KOPT-K1 (cell line): ENCODE data around the gene ATXN7L1.

Experiments used
- H3K27ac ChIP-seq: fragments of 200-600 bp; sonication (generic); 2 replicates; pipeline ENCODE4 v1.5.1; 2016; ENCODE audit warnings: antibody characterized with exemption, mild to moderate bottlenecking, low read depth, low read length; ENCODE audit not compliant: poor library complexity, severe bottlenecking
- H3K36me3 ChIP-seq: fragments of 200-600 bp; sonication (generic); 2 replicates; pipeline ENCODE4 v1.5.1; 2017; ENCODE audit warnings: antibody characterized with exemption, mild to moderate bottlenecking, low read length, moderate library complexity; ENCODE audit not compliant: insufficient read depth
- H3K9me3 ChIP-seq: fragments of 200-600 bp; sonication (generic); 2 replicates; pipeline ENCODE4 v1.5.1; 2017; ENCODE audit warnings: antibody characterized with exemption, low read length, mild to moderate bottlenecking; ENCODE audit not compliant: insufficient read depth, poor library complexity, severe bottlenecking

Gene ATXN7L1, protein sequence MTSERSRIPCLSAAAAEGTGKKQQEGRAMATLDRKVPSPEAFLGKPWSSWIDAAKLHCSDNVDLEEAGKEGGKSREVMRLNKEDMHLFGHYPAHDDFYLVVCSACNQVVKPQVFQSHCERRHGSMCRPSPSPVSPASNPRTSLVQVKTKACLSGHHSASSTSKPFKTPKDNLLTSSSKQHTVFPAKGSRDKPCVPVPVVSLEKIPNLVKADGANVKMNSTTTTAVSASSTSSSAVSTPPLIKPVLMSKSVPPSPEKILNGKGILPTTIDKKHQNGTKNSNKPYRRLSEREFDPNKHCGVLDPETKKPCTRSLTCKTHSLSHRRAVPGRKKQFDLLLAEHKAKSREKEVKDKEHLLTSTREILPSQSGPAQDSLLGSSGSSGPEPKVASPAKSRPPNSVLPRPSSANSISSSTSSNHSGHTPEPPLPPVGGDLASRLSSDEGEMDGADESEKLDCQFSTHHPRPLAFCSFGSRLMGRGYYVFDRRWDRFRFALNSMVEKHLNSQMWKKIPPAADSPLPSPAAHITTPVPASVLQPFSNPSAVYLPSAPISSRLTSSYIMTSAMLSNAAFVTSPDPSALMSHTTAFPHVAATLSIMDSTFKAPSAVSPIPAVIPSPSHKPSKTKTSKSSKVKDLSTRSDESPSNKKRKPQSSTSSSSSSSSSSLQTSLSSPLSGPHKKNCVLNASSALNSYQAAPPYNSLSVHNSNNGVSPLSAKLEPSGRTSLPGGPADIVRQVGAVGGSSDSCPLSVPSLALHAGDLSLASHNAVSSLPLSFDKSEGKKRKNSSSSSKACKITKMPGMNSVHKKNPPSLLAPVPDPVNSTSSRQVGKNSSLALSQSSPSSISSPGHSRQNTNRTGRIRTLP

GRCh38 chr7:105876091-105876963 is at the start of gene ATXN7L1:
ATXN7L1 (minus strand) TSS chr7:105876599; CDS start chr7:105876558, 41 bp downstream.
- Histone ChIP-seq H3K36me3 (no peaks in the 10 kb centered on the region), H3K27ac (no peak within 1 kb of the TSS), H3K9me3 (no peaks in the 10 kb centered on the region)

DNA sequence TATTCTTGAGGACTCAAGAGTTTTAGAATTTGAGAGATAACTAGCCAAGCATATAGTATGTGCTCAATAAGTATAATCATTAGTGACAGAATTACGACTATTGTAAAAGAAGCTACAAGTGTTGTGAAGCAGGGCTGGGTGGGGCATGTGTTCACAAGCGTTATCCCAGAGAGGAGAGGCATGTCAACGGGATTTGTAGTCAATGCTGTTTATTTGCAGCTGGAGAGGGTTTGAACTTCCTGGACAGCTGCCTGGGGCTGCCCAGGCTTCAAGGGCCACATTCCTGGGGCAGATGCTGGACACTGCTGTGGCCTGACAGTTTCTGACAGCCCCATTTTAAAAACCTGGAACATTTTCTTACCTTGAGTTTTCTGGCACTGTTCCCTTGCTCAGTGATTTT is 49.7 kb upstream of the ATXN7L1 start:
- Histone ChIP-seq H3K27ac (no peak overlapping the region), H3K36me3 (no peaks in the 10 kb centered on the region), H3K9me3 (peaks cover 4% of the 10 kb centered on the region)

- Histone ChIP-seq H3K27ac (no peak overlapping the region), H3K9me3 (peaks cover 4% of the 10 kb centered on the region), H3K36me3 (no peaks in the 10 kb centered on the region)
Observed at GRCh38 chr7:105924945-105925344, 48.5 kb upstream of the ATXN7L1 start.

DNA sequence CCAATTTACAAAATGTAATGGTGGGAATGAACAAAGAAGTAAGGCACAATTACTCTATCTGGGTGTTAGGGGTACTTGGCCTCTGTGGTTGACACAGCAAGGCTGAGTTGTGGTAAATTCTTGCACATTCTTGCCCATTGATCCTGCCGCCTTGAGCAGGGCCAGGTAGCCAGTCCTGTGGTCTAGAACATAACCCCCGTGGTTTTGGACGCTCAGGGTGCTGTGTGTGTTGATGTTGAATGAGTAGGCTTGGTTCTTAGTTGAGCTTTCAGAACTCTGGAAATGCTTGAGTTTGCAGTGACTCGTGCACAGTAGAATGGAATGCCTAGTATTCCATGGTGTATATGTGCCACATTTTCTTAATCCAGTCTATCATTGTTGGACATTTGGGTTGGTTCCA is 44.4 kb upstream of the ATXN7L1 start:
- Histone ChIP-seq H3K36me3 (no peaks in the 10 kb centered on the region), H3K9me3 (no peaks in the 10 kb centered on the region), H3K27ac (no peak overlapping the region)

DNA sequence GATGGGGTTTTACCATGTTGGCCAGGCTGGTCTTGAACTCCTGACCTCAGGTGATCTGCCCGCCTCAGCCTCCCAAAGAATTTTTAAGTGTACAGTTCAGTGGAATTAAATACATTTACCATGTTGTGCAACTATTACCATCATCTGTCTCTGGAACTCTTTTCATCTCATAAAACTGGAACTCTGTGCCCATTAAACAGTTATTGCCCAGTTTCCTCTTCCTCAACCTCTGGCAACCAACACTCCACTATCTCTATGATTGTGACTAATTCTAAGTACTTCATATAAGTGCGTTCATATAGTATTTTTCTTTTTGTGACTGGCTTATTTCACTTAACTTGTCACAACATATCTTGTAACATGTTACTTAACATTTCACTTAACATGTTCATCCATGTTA is 41.3 kb upstream of the ATXN7L1 start:
- Histone ChIP-seq H3K9me3 (no peaks in the 10 kb centered on the region), H3K27ac (no peak overlapping the region)

DNA sequence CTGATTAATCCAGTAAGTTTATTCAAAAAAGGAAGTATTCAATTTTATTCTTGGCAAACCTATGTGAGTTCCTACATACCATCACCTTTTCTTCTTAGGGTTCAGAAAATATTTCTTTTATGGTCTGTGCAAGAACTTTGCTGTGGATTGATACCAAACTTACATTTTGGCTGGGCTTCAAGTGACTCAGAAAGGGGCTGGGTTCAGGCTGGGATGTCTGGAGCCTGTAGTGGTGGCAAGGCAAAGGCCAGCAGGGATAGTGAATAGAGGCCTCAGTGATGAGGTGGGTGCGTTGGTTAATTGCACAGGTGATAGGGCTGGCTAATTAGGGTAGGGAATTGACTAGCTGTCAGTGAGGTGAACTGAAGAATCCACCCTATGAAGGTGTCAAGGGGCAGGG is 40.2 kb upstream of the ATXN7L1 start:
- H3K36me3 ChIP-seq = no peaks in the 10 kb centered on the region
- no peaks in the 10 kb centered on the region for H3K9me3 ChIP-seq
- H3K27ac ChIP-seq = no peak overlapping the region

More for the DNA sequence above, 41.3 kb upstream of the ATXN7L1 start:
- no peaks in the 10 kb centered on the region for H3K36me3 ChIP-seq

GRCh38 chr7:105913947-105914346 is 37.5 kb upstream of the ATXN7L1 start:
- Histone ChIP-seq H3K9me3 (peaks cover 9% of the 10 kb centered on the region), H3K36me3 (no peaks in the 10 kb centered on the region), H3K27ac (no peak overlapping the region)

GRCh38 chr7:105911961-105912575 is 35.7 kb upstream of the ATXN7L1 start:
- H3K36me3 ChIP-seq = no peaks in the 10 kb centered on the region

DNA sequence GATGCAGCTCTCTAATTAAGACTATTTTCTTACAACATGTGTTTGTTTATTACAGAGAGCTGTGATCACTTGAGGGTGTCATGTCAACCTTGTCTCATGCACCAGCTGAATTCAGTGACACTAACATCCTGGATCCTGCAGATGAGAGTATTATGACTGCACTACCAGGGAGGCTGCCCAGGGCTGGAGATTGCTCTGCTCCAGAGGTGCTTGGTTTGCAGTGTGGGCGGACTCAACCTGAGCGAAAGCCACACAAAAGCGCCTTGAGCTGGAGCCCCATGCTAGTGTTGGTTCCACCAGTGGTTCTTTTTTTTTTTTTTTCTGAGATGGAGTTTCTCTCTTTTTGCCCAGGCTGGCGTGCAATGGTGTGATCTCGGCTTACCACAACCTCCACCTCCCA is 33.8 kb upstream of the ATXN7L1 start:
- peaks cover 9% of the 10 kb centered on the region for H3K9me3 ChIP-seq
- H3K27ac ChIP-seq = no peak overlapping the region
- no peaks in the 10 kb centered on the region for H3K36me3 ChIP-seq

More at GRCh38 chr7:105911961-105912575, 35.7 kb upstream of the ATXN7L1 start:
- H3K9me3 ChIP-seq = peaks cover 9% of the 10 kb centered on the region
- H3K27ac ChIP-seq = no peak overlapping the region

DNA sequence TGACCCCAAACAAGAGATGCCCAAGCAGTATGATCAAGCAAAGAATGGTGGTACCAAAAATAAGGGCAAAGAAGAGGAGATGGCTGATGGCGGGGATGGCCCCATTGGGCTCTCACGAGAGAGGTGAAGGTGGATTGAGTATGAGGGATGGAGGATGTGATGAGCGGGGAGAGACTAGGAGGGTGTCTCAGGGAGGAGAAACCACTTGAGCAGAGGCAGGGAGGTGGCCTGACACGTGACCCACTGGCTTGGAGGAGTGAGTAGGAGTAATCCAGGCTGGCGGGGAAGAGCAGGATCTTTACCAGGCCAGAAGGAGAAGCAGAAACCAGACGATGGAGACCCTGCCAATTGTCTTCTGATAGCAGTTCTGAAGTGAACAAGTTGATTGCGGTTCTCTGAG is 33.3 kb upstream of the ATXN7L1 start:
- peaks cover 9% of the 10 kb centered on the region for H3K9me3 ChIP-seq
- H3K27ac ChIP-seq = no peak overlapping the region
- H3K36me3 ChIP-seq = no peaks in the 10 kb centered on the region

- Histone ChIP-seq H3K9me3 (peaks cover 9% of the 10 kb centered on the region), H3K27ac (no peak overlapping the region), H3K36me3 (no peaks in the 10 kb centered on the region)
Observed at GRCh38 chr7:105907129-105907846, 30.9 kb upstream of the ATXN7L1 start.

DNA sequence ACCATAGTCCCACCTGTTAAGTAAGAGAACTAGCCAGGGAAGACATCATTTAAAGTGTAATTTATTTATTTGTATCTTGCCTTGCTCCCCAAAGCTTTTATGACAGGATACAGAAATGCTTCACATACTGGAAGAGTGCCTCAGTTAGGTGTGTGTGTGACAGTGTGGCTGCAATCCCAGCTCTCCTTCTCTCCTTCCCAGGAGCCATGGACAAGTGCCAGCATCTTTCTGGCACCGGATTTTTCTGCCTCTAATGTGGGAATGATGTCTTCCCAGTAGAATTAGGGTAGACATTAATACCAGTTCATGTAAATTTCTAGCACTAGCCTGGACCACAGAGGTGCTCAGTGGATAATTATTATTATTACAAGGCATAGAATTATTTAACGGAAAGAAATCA is 30.3 kb upstream of the ATXN7L1 start:
- H3K36me3 ChIP-seq = no peaks in the 10 kb centered on the region
- H3K9me3 ChIP-seq = peaks cover 9% of the 10 kb centered on the region
- H3K27ac ChIP-seq = no peak overlapping the region

DNA sequence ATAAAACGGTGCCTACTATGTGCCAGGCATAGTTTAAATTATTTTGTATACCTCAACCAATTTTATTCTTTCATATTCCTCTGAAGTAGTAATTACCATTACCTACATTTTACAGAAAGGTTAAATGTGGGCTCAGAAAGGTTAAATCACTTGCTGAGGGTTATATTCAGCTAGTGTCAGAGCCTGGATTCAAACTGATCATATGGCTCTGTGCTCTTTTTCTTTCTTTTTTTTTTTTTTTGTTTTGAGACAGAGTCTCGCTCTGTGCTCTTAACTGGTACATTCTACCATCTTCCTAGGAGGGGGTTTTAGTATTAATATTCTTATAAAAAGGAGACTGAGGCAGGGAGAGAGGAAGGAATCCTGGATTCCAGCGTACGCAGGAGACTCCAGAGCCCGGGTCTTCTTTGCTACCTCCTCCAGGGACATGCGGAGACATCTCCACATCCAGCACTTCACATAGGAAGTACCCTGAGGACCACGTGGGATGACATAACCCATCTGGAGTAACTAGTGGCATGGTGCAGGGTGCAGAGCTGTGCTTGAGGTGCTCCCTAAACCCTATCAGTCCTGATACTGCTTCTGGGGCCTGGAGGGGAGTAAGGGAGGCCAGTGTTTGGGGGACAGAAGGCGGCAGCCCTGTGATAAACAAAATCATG is 29.6 kb upstream of the ATXN7L1 start:
- Histone ChIP-seq H3K36me3 (no peaks in the 10 kb centered on the region), H3K9me3 (peaks cover 6% of the 10 kb centered on the region), H3K27ac (no peak overlapping the region)
